CD14-positive monocyte (primary cell): ENCODE results near the gene PERCC1. TPM values are rescaled to one million over a fixed set of nuclear protein-coding genes. Genes with fewer than 3 reads are reported as not detected.

ENCODE experiments used
- DNase-seq, 3 donors: peaks; one replicate each; pipeline ENCODE4 v3.0.0-alpha.2; 2011 to 2022
- H2AFZ ChIP-seq: 2 replicates; pipeline ENCODE4 v1.6.0; 2012; ENCODE audit warnings: mild to moderate bottlenecking, low read depth, low read length, inconsistent platforms; ENCODE audit not compliant: insufficient read depth, poor library complexity, severe bottlenecking
- H3K27ac ChIP-seq, 2 donors: 1 replicate in 1 of 2; 2 replicates in 1 of 2; pipeline ENCODE4 v1.5.1; 2012 to 2013; ENCODE audit warnings: low read length in 2 of 2, control low read depth in 1 of 2, inconsistent platforms in 1 of 2, low read depth in 1 of 2, mild to moderate bottlenecking in 1 of 2
- H3K27me3 ChIP-seq, 2 donors: one replicate each; pipeline versions ENCODE4 v1.6.0 to v1.6.1; 2011 to 2013; ENCODE audit warnings: low read length in 2 of 2; ENCODE audit not compliant: control insufficient read depth in 2 of 2, insufficient read depth in 2 of 2
- H3K36me3 ChIP-seq, 2 donors: replicated peaks in 1 of 2; 1 replicate in 1 of 2; 2 replicates in 1 of 2; pipeline versions ENCODE4 v1.5.1 to v1.6.1; 2012 to 2013; ENCODE audit warnings: low read length in 2 of 2, control low read depth in 1 of 2, inconsistent platforms in 1 of 2, mild to moderate bottlenecking in 1 of 2; ENCODE audit not compliant: insufficient read depth in 2 of 2, control insufficient read depth in 1 of 2
- H3K4me1 ChIP-seq, 2 donors: 1 replicate in 1 of 2; 2 replicates in 1 of 2; pipeline versions ENCODE4 v1.5.1 to v1.6.1; 2012 to 2013; ENCODE audit warnings: low read length in 2 of 2, control low read depth in 1 of 2, inconsistent platforms in 1 of 2, mild to moderate bottlenecking in 1 of 2, moderate library complexity in 1 of 2; ENCODE audit not compliant: insufficient read depth in 2 of 2, control insufficient read depth in 1 of 2
- H3K4me2 ChIP-seq: replicated peaks from 2 replicates; pipeline ENCODE3; 2012; ENCODE audit warnings: low read length, moderate library complexity, mild to moderate bottlenecking; ENCODE audit not compliant: poor library complexity, severe bottlenecking; ENCODE audit errors: extremely low read depth
- H3K4me3 ChIP-seq, 3 experiments: fragments of 200-600 bp in 1 of 3; sonication (generic) in 1 of 3; replicated peaks in 1 of 3; 1 replicate in 2 of 3; 2 replicates in 1 of 3; pipeline ENCODE4 v1.5.1; 2011 to 2013; ENCODE audit warnings: low read length in 3 of 3, mild to moderate bottlenecking in 3 of 3, control low read depth in 2 of 3, low read depth in 2 of 3, inconsistent platforms in 1 of 3, moderate library complexity in 1 of 3
- H3K79me2 ChIP-seq: 2 replicates; pipeline ENCODE4 v1.6.0; 2012; ENCODE audit warnings: mild to moderate bottlenecking, control low read depth, inconsistent platforms, low read length, moderate library complexity; ENCODE audit not compliant: insufficient read depth
- H3K9ac ChIP-seq: 2 replicates; pipeline ENCODE4 v1.6.0; 2017; ENCODE audit warnings: low read length, mild to moderate bottlenecking; ENCODE audit not compliant: insufficient read depth, poor library complexity, severe bottlenecking
- H3K9me3 ChIP-seq, 2 donors: replicated peaks in 1 of 2; 1 replicate in 1 of 2; 2 replicates in 1 of 2; pipeline versions ENCODE4 v1.5.1 to v1.6.1; 2012 to 2013; ENCODE audit warnings: low read length in 2 of 2, control low read depth in 1 of 2; ENCODE audit not compliant: control insufficient read depth in 1 of 2, insufficient read depth in 1 of 2
- H4K20me1 ChIP-seq: 2 replicates; pipeline ENCODE4 v1.6.0; 2012; ENCODE audit warnings: mild to moderate bottlenecking, low read length, control low read depth, moderate library complexity; ENCODE audit not compliant: insufficient read depth
- H3K27ac Mint-ChIP-seq, 7 donors: one replicate each; pipeline ENCODE4 v1.8.0; 2020; ENCODE audit warnings: mild to moderate bottlenecking in 7 of 7, mixed read lengths in 7 of 7, moderate library complexity in 6 of 7, inconsistent platforms in 2 of 7
- H3K27me3 Mint-ChIP-seq, 3 donors: one replicate each; pipeline ENCODE4 v1.8.0; 2021 to 2022; ENCODE audit warnings: low read depth in 3 of 3, mild to moderate bottlenecking in 3 of 3, mixed read lengths in 3 of 3, moderate library complexity in 3 of 3, inconsistent platforms in 1 of 3
- H3K36me3 Mint-ChIP-seq, 2 donors: one replicate each; pipeline ENCODE4 v1.8.0; 2020; ENCODE audit warnings: mixed read lengths in 2 of 2, inconsistent platforms in 1 of 2, mild to moderate bottlenecking in 1 of 2
- H3K4me1 Mint-ChIP-seq: one replicate; pipeline ENCODE4 v1.8.0; 2020; ENCODE audit warnings: mild to moderate bottlenecking, mixed read lengths
- H3K4me3 Mint-ChIP-seq, 2 donors: one replicate each; pipeline ENCODE4 v1.8.0; 2020; ENCODE audit warnings: mild to moderate bottlenecking in 2 of 2, mixed read lengths in 2 of 2, moderate library complexity in 1 of 2
- H3K9me3 Mint-ChIP-seq, 7 donors: one replicate each; pipeline ENCODE4 v1.8.0; 2020 to 2022; ENCODE audit warnings: mixed read lengths in 7 of 7, mild to moderate bottlenecking in 6 of 7, moderate library complexity in 6 of 7, inconsistent platforms in 2 of 7
- CTCF ChIP-seq: fragments of 200-600 bp; IDR thresholded peaks from one replicate; pipeline ENCODE4 v1.8.0; 2022; ENCODE audit warnings: antibody characterized with exemption, mild to moderate bottlenecking
- WGBS: methylation state at CpG from one replicate; pipeline ENCODE4 v1.1.5; 2013; ENCODE audit warnings: missing lambda C conversion rate; ENCODE audit not compliant: insufficient coverage; 5-methylcytosine and 5-hydroxymethylcytosine counted together
- intact Hi-C, 2 donors: fragments of 100-400 bp; cut with micrococcal nuclease; formaldehyde crosslinking; loops; one replicate each; pipeline versions ENCODE4 v1.15.0 to v1.15.1; 2023
- polyA plus RNA-seq, 3 donors: library from polyadenylated mRNA; depleted of rRNA in 1 of 3; unstranded in 2 of 3; stranded (reverse) in 1 of 3; fragments of 300-500 nt in 2 of 3; fragments of >200 nt in 1 of 3; fragmentation: Illumina TruSeq in 2 of 3; gene quantifications; 1 replicate in 2 of 3; 2 replicates in 1 of 3; pipeline ENCODE4 v1.2.3, GENCODE V29; 2012 to 2021

PERCC1 gene
- polyA plus RNA-seq, 3 donors = not detected

GRCh38 chr16:1414532-1415260 lies 16.2 kb upstream of the PERCC1 start, which contains the start of gene UNKL:
UNKL (minus strand) TSS chr16:1414704; CDS start chr16:1414691, 13 bp downstream.
- Histone ChIP-seq H3K4me3 (peak within 1 kb of the TSS; percentile 80 to 94 (median 85)), H3K79me2 (peaks cover 36% of the 10 kb centered on the region), H3K4me2 (peak within 1 kb of the TSS; percentile 94), H3K36me3 (peaks cover 9 to 29% of the 10 kb centered on the region in 2 donors), H2AFZ (peak within 1 kb of the TSS; percentile 70), H3K27me3 (no peaks in the 10 kb centered on the region), H3K9me3 (no peaks in the 10 kb centered on the region), H3K9ac (peak within 1 kb of the TSS; percentile 90), H3K4me1 (peaks cover 20 to 23% of the 10 kb centered on the region in 2 donors), H3K27ac (peak within 1 kb of the TSS; percentile 25 to 83), H4K20me1 (peaks cover 39% of the 10 kb centered on the region)
- H3K4me1 Mint-ChIP-seq = peaks cover 16% of the 10 kb centered on the region
- peaks cover 0 to 1% (median 0%) of the 10 kb centered on the region in 3 donors for H3K27me3 Mint-ChIP-seq
- under 1% methylated on average over 30 of the region's 72 CpGs for WGBS
- no peaks in the 10 kb centered on the region for H3K9me3 Mint-ChIP-seq
- peaks cover 20 to 28% of the 10 kb centered on the region in 2 donors for H3K36me3 Mint-ChIP-seq
- no peak for TF ChIP-seq CTCF
- DNase-seq = peak; percentile 65 to 74 (median 67)
- intact Hi-C loops = loop anchor here in 1 of 2 donors (10.0 kb wide), 2 partner anchors 60 to 110 kb away; partner anchors contain the start of genes GNPTG, TSR3 and UBE2I
- peak within 1 kb of the TSS; percentile 89 for H3K4me3 Mint-ChIP-seq
- peak within 1 kb of the TSS; percentile 76 to 91 (median 87) for H3K27ac Mint-ChIP-seq

- Mint-ChIP-seq H3K27ac (peak overlapping the region in 4 of 7 donors; percentile 3 to 43 (median 32)), H3K36me3 (peaks cover 12 to 16% of the 10 kb centered on the region in 2 donors), H3K9me3 (no peaks in the 10 kb centered on the region), H3K4me3 (no peak overlapping the region), H3K4me1 (peaks cover 25% of the 10 kb centered on the region), H3K27me3 (no peaks in the 10 kb centered on the region)
- Histone ChIP-seq H2AFZ (no peak overlapping the region), H3K79me2 (peaks cover 45% of the 10 kb centered on the region), H3K27ac (no peak overlapping the region), H3K9ac (no peak overlapping the region), H3K27me3 (no peaks in the 10 kb centered on the region), H3K36me3 (peaks cover 3 to 14% of the 10 kb centered on the region in 2 donors), H3K9me3 (no peaks in the 10 kb centered on the region), H3K4me3 (no peak overlapping the region), H3K4me1 (peaks cover 31 to 37% of the 10 kb centered on the region in 2 donors), H4K20me1 (peaks cover 21% of the 10 kb centered on the region), H3K4me2 (no peak overlapping the region)
- no peak for DNase-seq
- intact Hi-C loops = loop anchor here in 1 of 2 donors (10.0 kb wide), 2 partner anchors 62 to 112 kb away; partner anchors contain the start of genes GNPTG, TSR3 and UBE2I
- TF ChIP-seq CTCF = no peak
- WGBS = 93% methylated on average over 3 of the region's 3 CpGs
These were observed 14.3 kb upstream of the PERCC1 start for GRCh38 chr16:1416521-1416941.
